Measurements from ENCODE around the gene HRC. TPM values are rescaled to one million over a fixed set of nuclear protein-coding genes. Genes with fewer than 3 reads are reported as not detected.

The HRC gene
- total and polyA plus RNA-seq, 2 of the 8 experiments (the other 6 are each of a cell fraction or from before 2014, with no cell fraction given), result 2.3 to 2.6 TPM

GRCh38 chr19:49113762-49114629, 41.2 kb downstream of the HRC start, which contains the start of gene LIN7B:
Gene LIN7B, plus strand, starts transcription at chr19:49114370. Its CDS starts 35 bp downstream, at chr19:49114405.
- H4K8ac ChIP-seq (ENCODE audit: extremely low read depth, insufficient read depth, low read length), result peak within 1 kb of the TSS; percentile 87
- no peak within 1 kb of the TSS for H2BK20ac ChIP-seq (ENCODE audit: low read length)
- 9% methylated on average over 20 of the region's 66 CpGs; no CpG with 5 or more reads in 1 of the 2 experiments for WGBS, 2 experiments (ENCODE audit: extremely low coverage in 1 of 2, insufficient coverage in 1 of 2, insufficient read length in 1 of 2, insufficient replicate concordance in 2 of 2, low coverage in 1 of 2, low lambda C conversion rate in 2 of 2, missing lambda C conversion rate in 1 of 2)
- H3K56ac ChIP-seq (replicated peaks; ENCODE audit: insufficient read length, low read depth, low read length), result no peak within 1 kb of the TSS
- ChIA-PET POLR2A (ENCODE audit: partially characterized antibody) (interaction anchor here (0.8 to 7.8 kb wide), 14 partner anchors 9 to 225 kb away, joined by 3 to 67 read pairs (median 4); a partner anchor contains a TSS), CTCF (ENCODE audit: partially characterized antibody) (interaction anchor here (0.7 to 3.2 kb wide), 18 partner anchors 8 to 271 kb away, joined by 3 to 17 read pairs (median 4); partner anchors contain the start of gene RUVBL2)
- no peak within 1 kb of the TSS for H3K4ac ChIP-seq (replicated peaks; ENCODE audit: insufficient read length, low read depth, low read length)
- H3K27me3 ChIP-seq (replicated peaks in 1 of 4; ENCODE audit: control insufficient read depth in 3 of 4, extremely low read depth in 1 of 4, insufficient read depth in 3 of 4, low read length in 3 of 4), result no peaks in the 10 kb centered on the region; a peak in 1 of 7 replicates
- peaks cover 0 to 4% (median 0%) of the 10 kb centered on the region in 4 experiments; a peak in 2 of 7 replicates for H3K4me1 ChIP-seq (replicated peaks in 1 of 4; ENCODE audit: control insufficient read depth in 3 of 4, insufficient read depth in 4 of 4, low read length in 3 of 4)
- no peak within 1 kb of the TSS for H2AK5ac ChIP-seq (ENCODE audit: low read depth, low read length)
- H2AFZ ChIP-seq (ENCODE audit: low read length), result peak within 1 kb of the TSS; percentile 45; the same call in 1 of the 2 replicates
- peak within 1 kb of the TSS; percentile 9; the same call in 1 of the 2 replicates for H2BK5ac ChIP-seq (ENCODE audit: low read depth, low read length)
- H3K23ac ChIP-seq (ENCODE audit: insufficient read length), result no peak within 1 kb of the TSS
- no peaks in the 10 kb centered on the region for H3K79me2 ChIP-seq (ENCODE audit: control insufficient read depth in 1 of 2, insufficient read depth in 2 of 2, low read length in 2 of 2)
- H3K23me2 ChIP-seq (ENCODE audit: low read depth, low read length), result peaks cover 17% of the 10 kb centered on the region
- DNase-seq (ENCODE audit: low read depth in 1 of 2, low spot score in 2 of 2), result peak in 1 of 2 experiments; percentile 88
- peaks cover 2% of the 10 kb centered on the region; the same call in 1 of the 2 replicates for H3K79me1 ChIP-seq (ENCODE audit: low read depth, low read length)
- H4K91ac ChIP-seq (replicated peaks; ENCODE audit: insufficient read length, low read length), result no peak within 1 kb of the TSS
- no peak within 1 kb of the TSS for H3K14ac ChIP-seq (ENCODE audit: insufficient read length)
- H4K5ac ChIP-seq (ENCODE audit: insufficient read length, low read depth, low read length), result no peak within 1 kb of the TSS
- no peak within 1 kb of the TSS for H2BK120ac ChIP-seq (replicated peaks; ENCODE audit: low read depth, low read length)
- no peak within 1 kb of the TSS for H2BK15ac ChIP-seq (ENCODE audit: low read length)
- H2BK12ac ChIP-seq (ENCODE audit: low read depth, low read length), result peak within 1 kb of the TSS; percentile 21; the same call in 1 of the 2 replicates
- H3K4me3 ChIP-seq (ENCODE audit: extremely low read depth in 1 of 4, insufficient read depth in 2 of 4, low read depth in 3 of 4, low read length in 4 of 4), result peak within 1 kb of the TSS; percentile 57 to 78 (median 62)
- H3K4me2 ChIP-seq (ENCODE audit: insufficient read depth in 1 of 2, low read depth in 2 of 2, low read length in 2 of 2), result peak within 1 kb of the TSS; percentile 81 to 99
- peaks cover 0 to 8% (median 5%) of the 10 kb centered on the region in 4 experiments; a peak in 5 of 8 replicates for H3K36me3 ChIP-seq (ENCODE audit: control insufficient read depth in 2 of 4, insufficient read depth in 4 of 4, low read length in 3 of 4)
- peak within 1 kb of the TSS in 2 of 4 experiments; percentile 51 to 75; a peak in 2 of 7 replicates for H3K9ac ChIP-seq (replicated peaks in 1 of 4; ENCODE audit: extremely low read depth in 1 of 4, low read depth in 3 of 4, low read length in 3 of 4)
- FAIRE-seq, result peak; percentile 50
- H3K18ac ChIP-seq (ENCODE audit: extremely low read depth, low read length), result peak within 1 kb of the TSS; percentile 60
- no peak within 1 kb of the TSS for H3K27ac ChIP-seq (ENCODE audit: low read depth, low read length)
- peaks cover 4 to 8% of the 10 kb centered on the region in 2 experiments for H4K20me1 ChIP-seq (replicated peaks in 1 of 2; ENCODE audit: control insufficient read depth in 1 of 2, insufficient read depth in 2 of 2, low read length in 2 of 2)
- no peaks in the 10 kb centered on the region for H3K9me3 ChIP-seq (ENCODE audit: insufficient read depth in 2 of 2, low read depth in 1 of 2, low read length in 1 of 2)
- TF ChIP-seq, protein P1, sequence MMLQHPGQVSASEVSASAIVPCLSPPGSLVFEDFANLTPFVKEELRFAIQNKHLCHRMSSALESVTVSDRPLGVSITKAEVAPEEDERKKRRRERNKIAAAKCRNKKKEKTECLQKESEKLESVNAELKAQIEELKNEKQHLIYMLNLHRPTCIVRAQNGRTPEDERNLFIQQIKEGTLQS (IDR thresholded peaks at IDR 0.05; ENCODE audit: insufficient read depth, low read depth, low read length), result peak; percentile 65; the same call in 1 of the 2 replicates
- TF ChIP-seq YY1 (IDR thresholded peaks at IDR 0.05; ENCODE audit: low read depth, low read length), result no peak
- TF ChIP-seq CEBPB (IDR thresholded peaks at IDR 0.05; ENCODE audit: low read depth, low read length), result peak; percentile 30; the same call in 1 of the 2 replicates
- TF ChIP-seq SIRT6 (IDR thresholded peaks at IDR 0.05; ENCODE audit: low read length), result no peak
- TF ChIP-seq BACH1 (IDR thresholded peaks at IDR 0.05; ENCODE audit: low read length), result peak; percentile 18; the same call in 1 of the 2 replicates
- TF ChIP-seq POU5F1 (IDR thresholded peaks at IDR 0.05; ENCODE audit: low read depth, low read length), result no peak
- no peak for TF ChIP-seq RNF2 (IDR thresholded peaks at IDR 0.05; ENCODE audit: borderline replicate concordance, low read depth, low read length, missing control alignments, poor library complexity, severe bottlenecking)
- peak; percentile 90 for TF ChIP-seq USF2 (IDR thresholded peaks at IDR 0.05; ENCODE audit: low read length)
- no peak for TF ChIP-seq KDM1A (IDR thresholded peaks at IDR 0.05; ENCODE audit: borderline replicate concordance, low read length)

Measured in H1 (cell line).